Liver (tissue), 3 donors: ENCODE data around the gene EEFSEC.

Source experiments
- ATF3 ChIP-seq: IDR thresholded peaks from 2 replicates; pipeline ENCODE4 v1.6.1; 2016; ENCODE audit warnings: antibody characterized with exemption
- EGR1 ChIP-seq, 2 donors: IDR thresholded peaks; 2 replicates each; pipeline ENCODE4 v1.6.1; 2016 to 2018; ENCODE audit warnings: antibody characterized with exemption in 2 of 2, low read depth in 2 of 2
- FOXA1 ChIP-seq: IDR thresholded peaks from 2 replicates; pipeline ENCODE4 v1.6.1; 2016; ENCODE audit warnings: antibody characterized with exemption
- GABPA ChIP-seq, 2 donors: IDR thresholded peaks in 1 of 2; conservative IDR thresholded peaks in 1 of 2; 2 replicates each; pipeline ENCODE4 v1.6.1; 2016; ENCODE audit warnings: antibody characterized with exemption in 2 of 2, mild to moderate bottlenecking in 1 of 2, moderate library complexity in 1 of 2
- HNF4G ChIP-seq: IDR thresholded peaks from 2 replicates; pipeline ENCODE4 v1.6.1; 2016; ENCODE audit warnings: antibody characterized with exemption
- JUND ChIP-seq, 2 donors: IDR thresholded peaks; 2 replicates each; pipeline ENCODE4 v1.6.1; 2016; ENCODE audit warnings: antibody characterized with exemption in 2 of 2
- MAX ChIP-seq: IDR thresholded peaks from 2 replicates; pipeline ENCODE4 v1.6.1; 2016; ENCODE audit warnings: antibody characterized with exemption
- NR2F2 ChIP-seq: IDR thresholded peaks from 2 replicates; pipeline ENCODE4 v1.6.1; 2016; ENCODE audit warnings: antibody characterized with exemption
- RAD21 ChIP-seq, 2 donors: IDR thresholded peaks; 2 replicates each; pipeline ENCODE4 v1.6.1; 2016; ENCODE audit warnings: antibody characterized with exemption in 2 of 2, mild to moderate bottlenecking in 2 of 2
- REST ChIP-seq: IDR thresholded peaks from 2 replicates; pipeline ENCODE4 v1.6.1; 2016; ENCODE audit warnings: antibody characterized with exemption, mild to moderate bottlenecking
- TAF1 ChIP-seq: conservative IDR thresholded peaks from 2 replicates; pipeline ENCODE4 v1.6.1; 2016; ENCODE audit warnings: antibody characterized with exemption, mild to moderate bottlenecking
- YY1 ChIP-seq: IDR thresholded peaks from 2 replicates; pipeline ENCODE4 v1.6.1; 2016; ENCODE audit warnings: antibody characterized with exemption, mild to moderate bottlenecking
- TF ChIP-seq, protein P1 (sequence below): fragments of 150-350 bp; IDR thresholded peaks from 2 replicates; pipeline ENCODE4 v1.5.1; 2017; ENCODE audit warnings: improper control_type of control experiment, low read depth, low read length; ENCODE audit not compliant: missing input control
- donor health status: healthy.
- donor health status: healthy.

GRCh38 chr3:128369881-128370642, 216.8 kb downstream of the EEFSEC start:
- TF ChIP-seq, protein P1, sequence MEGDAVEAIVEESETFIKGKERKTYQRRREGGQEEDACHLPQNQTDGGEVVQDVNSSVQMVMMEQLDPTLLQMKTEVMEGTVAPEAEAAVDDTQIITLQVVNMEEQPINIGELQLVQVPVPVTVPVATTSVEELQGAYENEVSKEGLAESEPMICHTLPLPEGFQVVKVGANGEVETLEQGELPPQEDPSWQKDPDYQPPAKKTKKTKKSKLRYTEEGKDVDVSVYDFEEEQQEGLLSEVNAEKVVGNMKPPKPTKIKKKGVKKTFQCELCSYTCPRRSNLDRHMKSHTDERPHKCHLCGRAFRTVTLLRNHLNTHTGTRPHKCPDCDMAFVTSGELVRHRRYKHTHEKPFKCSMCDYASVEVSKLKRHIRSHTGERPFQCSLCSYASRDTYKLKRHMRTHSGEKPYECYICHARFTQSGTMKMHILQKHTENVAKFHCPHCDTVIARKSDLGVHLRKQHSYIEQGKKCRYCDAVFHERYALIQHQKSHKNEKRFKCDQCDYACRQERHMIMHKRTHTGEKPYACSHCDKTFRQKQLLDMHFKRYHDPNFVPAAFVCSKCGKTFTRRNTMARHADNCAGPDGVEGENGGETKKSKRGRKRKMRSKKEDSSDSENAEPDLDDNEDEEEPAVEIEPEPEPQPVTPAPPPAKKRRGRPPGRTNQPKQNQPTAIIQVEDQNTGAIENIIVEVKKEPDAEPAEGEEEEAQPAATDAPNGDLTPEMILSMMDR, result no peak
- no peak for TF ChIP-seq REST
- no peak for TF ChIP-seq MAX
- no peak for TF ChIP-seq JUND (IDR thresholded peaks at IDR 0.05)
- TF ChIP-seq RAD21 (IDR thresholded peaks at IDR 0.05), result no peak
- TF ChIP-seq ATF3, result no peak
- no peak for TF ChIP-seq NR2F2
- no peak for TF ChIP-seq TAF1
- TF ChIP-seq YY1, result no peak
- no peak for TF ChIP-seq FOXA1
- no peak for TF ChIP-seq EGR1 (IDR thresholded peaks at IDR 0.05; ENCODE audit: low read depth in 2 of 2)
- no peak for TF ChIP-seq GABPA (IDR thresholded peaks at IDR 0.05 in 1 of 2, conservative IDR thresholded peaks at IDR 0.05 in 1 of 2)
- TF ChIP-seq HNF4G, result no peak
